Measurements from ENCODE around the gene ROR2.

ROR2 gene

DNA sequence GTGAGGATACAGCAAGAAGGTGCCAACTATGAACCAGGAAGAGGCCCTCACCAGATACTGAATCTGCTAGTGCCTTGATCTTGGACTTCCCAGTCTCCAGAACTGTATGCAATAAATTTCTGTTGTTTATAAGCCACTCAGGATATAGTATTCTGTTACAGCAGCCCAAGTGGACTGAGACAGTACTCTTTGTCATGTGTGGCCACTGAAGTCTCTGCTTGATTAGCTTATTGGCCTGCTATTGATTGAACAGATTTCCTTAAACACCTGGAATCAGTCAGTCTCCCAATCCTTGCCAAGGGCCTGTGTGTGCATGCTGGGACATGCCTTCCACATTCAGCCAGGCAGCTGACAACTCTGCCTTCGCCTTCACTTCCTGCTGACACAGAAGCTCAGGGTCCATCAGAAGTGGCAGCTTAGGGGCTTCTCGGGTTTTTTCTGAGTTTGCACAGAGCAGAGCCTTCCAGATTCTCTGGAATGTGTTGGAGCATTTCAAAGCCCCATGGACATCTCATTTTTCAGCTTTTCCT, 13.7 kb upstream of the ROR2 start:
- no peak for DNase-seq
- no peak for TF ChIP-seq POLR2A (IDR thresholded peaks at IDR 0.05; ENCODE audit: low read length)
- no peak for TF ChIP-seq GATA1 (IDR thresholded peaks at IDR 0.05; ENCODE audit: low read depth, low read length)

DNA sequence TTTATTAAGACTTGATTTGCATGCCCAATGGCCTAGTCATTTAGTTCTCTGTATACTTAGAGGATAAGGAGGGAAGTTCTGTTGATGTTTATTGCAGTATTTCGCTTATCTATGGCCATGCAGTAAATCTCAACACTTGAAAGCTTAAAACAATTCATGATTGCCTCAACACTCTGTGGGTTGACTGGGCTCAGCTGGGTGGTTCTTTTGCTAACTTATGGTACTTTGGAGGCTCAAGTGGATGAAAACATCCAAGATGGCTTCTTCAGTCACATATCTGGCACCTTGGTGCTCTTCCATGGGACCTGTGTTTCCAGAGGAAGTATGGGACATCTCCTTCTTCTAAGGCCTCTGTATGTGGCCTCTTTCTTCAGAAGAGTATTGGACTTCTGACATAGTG, 10.3 kb upstream of the ROR2 start:
- TF ChIP-seq GATA1 (IDR thresholded peaks at IDR 0.05; ENCODE audit: low read depth, low read length) = no peak
- no peak for DNase-seq

GRCh38 chr9:91958174-91958573, 8.1 kb upstream of the ROR2 start:
- DNase-seq = no peak
- no peak for TF ChIP-seq POLR2A (IDR thresholded peaks at IDR 0.05; ENCODE audit: low read length)
- no peak for TF ChIP-seq GATA1 (IDR thresholded peaks at IDR 0.05; ENCODE audit: low read depth, low read length)

DNA sequence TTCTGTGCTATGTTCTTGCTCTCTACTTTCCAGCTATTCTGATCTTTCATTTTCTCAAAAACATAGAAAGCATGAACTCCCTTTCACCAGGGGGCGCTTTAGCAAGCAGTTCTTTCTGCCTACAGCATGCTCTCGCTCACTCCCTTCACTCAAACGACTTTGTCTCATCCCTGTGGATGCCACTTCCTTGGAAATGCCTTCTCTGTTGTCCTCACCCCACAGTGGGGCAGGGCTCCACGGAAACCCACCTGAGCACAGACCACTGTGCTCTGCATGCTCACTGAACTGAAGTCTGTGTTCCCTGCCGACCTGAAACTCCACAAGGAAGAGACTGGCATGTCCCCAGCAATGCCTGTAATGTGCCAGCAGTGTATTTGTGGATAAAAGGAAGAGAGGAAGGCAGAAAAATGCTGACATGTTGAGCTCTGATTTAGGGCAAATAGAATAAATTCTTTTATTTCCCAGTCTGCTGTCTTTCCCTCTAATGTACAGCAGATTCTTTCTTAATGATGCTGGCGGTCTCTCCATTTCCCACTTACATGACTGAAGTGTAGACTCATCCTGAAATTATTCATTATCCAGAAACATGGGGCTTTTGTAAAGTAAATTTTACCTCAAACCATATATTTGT, 4.9 kb upstream of the ROR2 start:
- TF ChIP-seq GATA1 (IDR thresholded peaks at IDR 0.05; ENCODE audit: low read depth, low read length) (no peak), POLR2A (IDR thresholded peaks at IDR 0.05; ENCODE audit: low read length) (no peak)
- DNase-seq = peak; percentile 58 to 69

DNA sequence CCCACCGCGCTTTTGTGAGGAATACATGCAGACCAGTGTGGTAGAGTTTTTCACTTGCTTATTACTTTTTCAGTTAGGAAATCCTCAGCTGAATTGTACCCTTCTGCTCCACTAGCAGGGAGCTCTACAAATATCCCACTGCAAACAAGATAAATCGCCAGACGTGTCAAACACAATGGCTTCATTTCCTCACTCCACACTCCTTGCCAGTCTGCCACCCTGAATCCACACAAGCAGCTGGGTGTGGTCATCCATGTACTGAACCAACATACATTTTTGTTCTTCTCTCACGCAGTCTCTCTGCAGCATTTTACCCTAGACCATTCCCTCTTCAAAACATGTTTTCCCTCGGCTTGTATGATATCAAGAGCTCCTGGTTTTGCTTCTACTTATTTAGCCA, 3.7 kb upstream of the ROR2 start:
- no peak for TF ChIP-seq POLR2A (IDR thresholded peaks at IDR 0.05; ENCODE audit: low read length)
- TF ChIP-seq GATA1 (IDR thresholded peaks at IDR 0.05; ENCODE audit: low read depth, low read length) = no peak
- DNase-seq = no peak

DNA sequence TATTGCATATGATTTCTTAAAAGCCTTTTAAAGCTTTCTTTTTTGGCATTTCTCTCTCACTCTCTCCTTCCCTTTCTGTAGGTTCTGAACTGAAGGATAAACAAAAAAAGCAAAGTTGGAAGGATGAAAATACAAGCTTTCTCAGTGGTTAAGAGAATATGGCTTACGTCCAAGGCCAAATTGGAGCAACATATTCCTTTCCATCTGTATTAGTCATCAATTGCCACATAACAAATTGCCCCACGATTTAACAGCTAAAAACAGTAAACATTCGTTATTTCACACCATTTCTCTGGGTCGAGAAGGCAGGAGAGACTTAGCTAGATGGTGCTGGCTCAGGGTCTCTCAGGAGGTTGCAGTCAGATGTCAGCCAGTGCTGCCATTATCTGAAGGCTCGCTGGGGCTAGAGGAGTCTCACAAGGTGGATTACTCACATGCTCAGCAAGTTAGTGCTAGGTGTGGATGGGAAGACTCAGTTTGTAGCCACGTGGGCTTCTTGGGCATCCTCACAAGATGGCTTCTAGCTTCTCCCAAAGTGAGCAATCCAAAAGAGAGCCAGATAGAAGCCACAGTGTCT, 2.0 kb upstream of the ROR2 start:
- TF ChIP-seq GATA1 (IDR thresholded peaks at IDR 0.05; ENCODE audit: low read depth, low read length) (no peak), POLR2A (IDR thresholded peaks at IDR 0.05; ENCODE audit: low read length) (no peak)
- DNase-seq = no peak

GRCh38 chr9:91949392-91949945, 559 bp downstream of the ROR2 start:
- no peak for TF ChIP-seq GATA1 (IDR thresholded peaks at IDR 0.05; ENCODE audit: low read depth, low read length)

GRCh38 chr9:91948597-91949391, 1.2 kb downstream of the ROR2 start:
- TF ChIP-seq GATA1 (IDR thresholded peaks at IDR 0.05; ENCODE audit: low read depth, low read length) = no peak
- TF ChIP-seq POLR2A (IDR thresholded peaks at IDR 0.05; ENCODE audit: low read length) = no peak
- DNase-seq = peak; percentile 77 to 82

More at GRCh38 chr9:91949392-91949945, 559 bp downstream of the ROR2 start:
- DNase-seq = no peak

- DNase-seq = peak; percentile 18 to 29
- TF ChIP-seq GATA1 (IDR thresholded peaks at IDR 0.05; ENCODE audit: low read depth, low read length) = no peak
- TF ChIP-seq POLR2A (IDR thresholded peaks at IDR 0.05; ENCODE audit: low read length) = no peak
Measured at GRCh38 chr9:91948101-91948596, 1.9 kb downstream of the ROR2 start.

DNA sequence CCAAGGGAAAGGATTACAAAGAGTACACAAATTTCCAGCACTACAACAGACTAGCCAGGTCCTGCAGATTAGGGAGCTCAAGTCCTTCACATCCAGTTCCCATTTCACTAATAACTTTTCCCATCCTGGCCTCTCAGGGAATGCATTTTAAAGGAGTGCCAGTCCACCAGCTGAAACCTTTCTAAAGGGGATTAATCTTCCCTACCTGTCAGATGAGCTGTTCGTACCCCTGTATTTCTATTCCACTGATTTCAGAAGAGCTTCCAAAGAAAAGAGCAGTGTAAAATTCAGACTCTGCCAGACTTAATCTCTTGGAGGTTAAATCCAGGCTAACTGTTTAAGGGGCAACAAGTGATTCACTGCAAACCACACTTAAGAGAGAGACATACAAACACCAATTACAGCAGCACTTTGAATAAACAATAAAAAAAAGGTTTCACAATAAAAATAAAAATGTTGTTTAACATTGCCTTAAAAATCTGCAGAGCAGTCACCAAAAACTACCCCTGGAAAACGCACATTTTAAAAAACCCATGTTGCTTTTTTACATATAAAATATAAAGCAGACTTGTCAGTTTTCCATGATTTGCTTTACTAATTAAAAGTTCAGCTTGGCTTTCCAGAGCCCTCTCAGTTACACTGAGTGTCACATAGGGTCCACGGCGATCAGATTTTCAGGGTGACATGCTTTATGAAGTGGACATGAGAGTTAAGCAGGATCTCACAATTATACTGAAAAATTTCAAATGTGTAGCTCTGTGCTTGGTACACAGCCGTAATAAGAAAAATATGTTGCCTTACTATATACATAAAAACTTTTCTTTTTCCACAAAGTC, 3.2 kb downstream of the ROR2 start:
- DNase-seq = no peak
- no peak for TF ChIP-seq GATA1 (IDR thresholded peaks at IDR 0.05; ENCODE audit: low read depth, low read length)
- no peak for TF ChIP-seq POLR2A (IDR thresholded peaks at IDR 0.05; ENCODE audit: low read length)

DNA sequence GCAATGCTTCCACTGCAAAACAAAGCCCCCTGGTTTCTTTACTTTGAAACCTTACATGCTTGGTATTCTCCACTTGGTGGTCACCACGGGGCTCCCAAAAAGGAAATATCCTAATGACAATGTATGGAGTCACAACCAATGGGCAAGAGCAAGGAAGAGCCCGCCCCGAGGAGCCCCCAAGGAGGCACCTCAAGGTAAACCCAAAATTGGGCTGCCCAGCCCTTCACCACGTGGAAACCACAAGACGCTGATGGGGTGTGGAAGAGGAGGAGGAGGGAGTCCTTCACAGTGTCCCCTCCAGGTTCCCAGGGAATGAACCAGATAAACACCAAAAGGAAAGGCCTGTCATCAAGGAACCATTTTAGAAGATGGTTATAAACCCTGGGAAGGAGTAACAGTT, 3.8 kb downstream of the ROR2 start:
- TF ChIP-seq GATA1 (IDR thresholded peaks at IDR 0.05; ENCODE audit: low read depth, low read length) = no peak
- TF ChIP-seq POLR2A (IDR thresholded peaks at IDR 0.05; ENCODE audit: low read length) = no peak
- no peak for DNase-seq

DNA sequence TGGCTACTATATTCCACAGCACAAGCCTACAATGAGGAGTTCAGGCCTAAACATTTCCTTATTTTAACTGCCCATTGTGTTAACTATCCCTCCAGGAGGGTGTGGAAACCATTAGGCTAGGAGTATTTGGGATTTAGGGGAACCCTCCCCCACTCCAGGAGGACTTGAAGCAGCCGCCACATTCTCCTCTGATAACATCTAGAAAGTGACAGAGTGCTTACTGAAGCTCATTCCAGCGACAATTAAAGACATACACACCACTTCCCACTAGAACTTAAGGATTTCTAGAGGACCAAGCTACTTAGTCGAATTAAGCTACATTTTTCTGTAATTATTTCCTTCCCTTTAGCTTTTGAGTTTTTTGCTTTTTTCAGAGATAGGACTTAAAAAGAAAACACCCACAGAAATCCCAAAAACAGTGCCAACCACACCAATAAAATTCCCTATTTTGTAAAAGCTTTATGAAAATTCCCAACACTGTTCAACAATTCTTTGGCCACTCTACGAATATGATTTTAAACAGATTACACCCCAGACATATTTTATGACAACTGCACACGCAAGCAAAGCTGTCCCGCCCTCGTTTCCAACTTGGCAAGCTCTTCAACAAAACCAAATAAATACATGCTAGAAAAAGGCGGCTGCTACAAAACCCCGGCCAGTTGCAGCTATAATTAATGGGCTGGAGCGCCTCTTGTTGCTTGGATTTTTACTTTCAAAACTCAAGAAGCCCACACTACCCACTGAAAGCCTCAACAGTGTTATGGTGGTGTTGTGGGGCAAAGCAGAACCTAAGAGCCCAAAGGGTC, 4.5 kb downstream of the ROR2 start:
- DNase-seq = peak; percentile 52 to 60
- TF ChIP-seq POLR2A (IDR thresholded peaks at IDR 0.05; ENCODE audit: low read length) (no peak), GATA1 (IDR thresholded peaks at IDR 0.05; ENCODE audit: low read depth, low read length) (no peak)

- no peak for DNase-seq
- TF ChIP-seq POLR2A (IDR thresholded peaks at IDR 0.05; ENCODE audit: low read length) = no peak
- no peak for TF ChIP-seq GATA1 (IDR thresholded peaks at IDR 0.05; ENCODE audit: low read depth, low read length)
Measured at GRCh38 chr9:91944711-91945110, 5.3 kb downstream of the ROR2 start.
